Non-pigmented ciliary epithelial cell (primary cell): Measurements from ENCODE around the gene ZFAND2B.
"Not testable (repeated sequence)": the region's sequence is repeated elsewhere in the genome, so short reads cannot be mapped to it uniquely, and the experiment has no call there.

Experiments used
- DNase-seq: peaks from one replicate; pipeline ENCODE4 v3.0.0-alpha.2; 2010; ENCODE audit warnings: low read depth

The ZFAND2B gene

DNA sequence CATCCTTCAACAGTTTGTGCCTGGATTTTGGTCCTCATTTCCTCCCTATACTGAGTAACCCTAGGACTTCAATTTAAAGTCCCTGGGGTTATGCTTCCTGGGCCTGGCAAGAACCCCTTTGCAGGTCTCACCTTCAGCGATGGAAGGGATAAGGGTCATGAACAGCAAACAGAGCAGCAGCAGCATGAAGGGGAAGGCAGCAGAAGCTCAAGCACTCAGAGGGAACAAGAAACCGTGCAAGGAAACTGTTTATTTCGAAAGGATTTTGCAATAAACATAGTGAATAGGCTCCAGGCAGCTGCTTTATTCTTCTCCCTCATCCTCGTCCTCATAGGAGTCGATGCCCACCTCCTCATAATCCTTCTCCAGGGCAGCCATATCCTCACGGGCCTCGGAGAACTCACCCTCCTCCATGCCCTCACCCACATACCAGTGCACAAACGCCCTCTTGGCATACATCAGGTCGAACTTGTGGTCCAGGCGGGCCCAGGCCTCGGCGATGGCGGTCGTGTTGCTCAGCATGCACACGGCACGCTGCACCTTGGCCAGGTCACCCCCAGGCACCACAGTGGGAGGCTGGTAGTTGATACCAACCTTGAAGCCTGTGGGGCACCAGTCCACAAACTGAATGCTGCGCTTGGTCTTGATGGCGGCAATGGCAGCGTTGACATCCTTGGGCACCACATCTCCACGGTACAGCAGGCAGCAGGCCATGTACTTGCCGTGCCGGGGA, 43.6 kb downstream of the ZFAND2B start:
- DNase-seq: no peak

DNA sequence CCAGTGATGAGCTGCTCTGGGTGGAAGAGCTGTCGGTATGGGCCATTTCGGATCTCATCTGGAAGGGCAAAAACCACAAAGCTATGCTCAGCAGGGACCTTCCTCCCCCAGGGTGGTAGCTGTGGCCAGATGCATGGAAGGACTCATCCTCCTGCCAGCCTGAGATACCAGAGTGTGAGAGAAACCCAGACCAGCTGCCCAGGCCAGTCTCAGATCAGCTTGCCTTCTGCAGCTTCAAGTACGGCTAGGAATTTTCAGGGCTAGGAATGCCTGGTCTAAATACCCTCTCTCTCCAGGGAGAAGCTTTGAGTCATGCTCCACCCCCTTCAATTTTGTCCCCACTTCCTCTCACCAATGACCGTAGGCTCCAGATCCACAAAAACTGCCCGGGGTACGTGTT, 45.1 kb downstream of the ZFAND2B start:
- no peak for DNase-seq

DNA sequence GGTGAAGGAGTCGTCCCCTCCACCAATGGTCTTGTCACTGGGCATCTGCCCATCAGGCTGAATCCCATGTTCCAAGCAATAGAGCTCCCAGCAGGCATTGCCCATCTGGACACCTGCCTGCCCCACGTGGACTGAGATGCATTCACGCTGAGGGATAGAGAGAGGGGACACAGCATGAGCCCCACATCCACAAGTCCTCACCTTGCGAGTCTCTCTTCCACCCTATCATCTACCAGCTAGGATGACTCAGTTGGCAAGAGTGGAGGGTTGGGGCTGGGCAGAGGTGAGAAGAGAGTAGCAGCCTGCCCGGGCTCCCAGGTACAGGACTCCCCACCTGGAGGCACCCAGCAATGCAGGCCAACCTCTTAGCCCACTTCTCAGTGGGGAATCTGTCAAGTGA, 45.5 kb downstream of the ZFAND2B start:
- no peak for DNase-seq

DNA sequence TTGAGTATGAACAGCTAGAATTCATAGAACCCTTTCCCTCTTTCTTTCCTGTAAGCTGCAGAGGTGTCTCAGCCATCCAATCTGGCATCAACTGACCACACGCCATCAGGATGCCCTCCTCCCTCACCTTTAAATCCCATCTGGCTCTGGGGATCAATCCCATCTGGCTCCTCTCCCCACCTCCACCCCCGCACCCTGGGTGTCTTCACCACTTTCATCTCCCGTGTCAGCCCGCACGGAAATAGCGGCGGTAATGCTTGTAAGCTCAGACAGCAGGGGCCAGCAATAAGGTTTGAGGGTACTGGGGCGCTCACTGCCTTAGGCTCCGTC, 46.0 kb downstream of the ZFAND2B start:
- no peak for DNase-seq

DNA sequence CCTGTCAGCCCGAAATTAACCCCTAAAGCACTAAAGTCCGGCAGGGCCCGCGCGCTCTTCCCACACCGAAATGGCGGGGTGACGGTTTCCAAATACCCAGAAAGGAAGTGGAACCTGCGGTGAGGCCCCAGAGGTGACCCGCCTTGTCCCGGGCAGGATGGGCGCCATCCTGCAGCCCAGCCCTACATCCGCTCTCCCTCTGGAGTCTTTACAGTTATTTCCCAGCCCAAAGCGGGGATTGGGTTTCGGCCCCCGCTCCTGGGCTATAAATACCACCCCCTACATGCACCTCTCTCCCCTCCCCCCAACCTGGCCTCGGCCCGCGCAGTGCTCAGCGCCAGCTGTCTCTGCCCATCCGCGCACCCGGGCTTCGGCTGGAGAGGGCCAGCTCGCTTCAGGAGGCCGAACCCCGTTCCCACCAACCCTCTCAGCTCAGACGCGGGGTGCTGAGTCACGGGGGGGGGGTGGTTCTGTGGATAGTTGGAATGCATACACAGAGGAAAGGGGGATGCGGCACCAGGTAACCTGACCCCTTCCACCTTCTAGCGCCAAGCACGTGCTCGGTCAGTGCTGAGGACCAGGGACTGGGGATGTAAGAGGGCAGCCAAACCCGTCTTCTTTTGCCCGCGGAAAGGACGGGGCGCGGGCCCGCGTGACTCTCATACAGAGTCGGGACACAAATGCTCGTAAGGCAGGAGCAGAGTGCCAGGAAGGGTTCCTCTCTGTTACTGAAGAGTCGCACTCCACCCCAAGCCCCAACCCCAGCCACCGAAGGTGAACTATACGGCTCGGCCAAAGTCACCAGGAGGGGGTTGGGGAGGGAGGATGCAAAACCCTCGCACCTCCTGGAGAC, 46.5 kb downstream of the ZFAND2B start, which contains the start of gene TUBA4B:
Gene TUBA4B (plus strand): TSS at position 344 of the 853 bp plus-strand sequence. CDS start 165 bp downstream, at position 509.
- DNase-seq: no peak

DNA sequence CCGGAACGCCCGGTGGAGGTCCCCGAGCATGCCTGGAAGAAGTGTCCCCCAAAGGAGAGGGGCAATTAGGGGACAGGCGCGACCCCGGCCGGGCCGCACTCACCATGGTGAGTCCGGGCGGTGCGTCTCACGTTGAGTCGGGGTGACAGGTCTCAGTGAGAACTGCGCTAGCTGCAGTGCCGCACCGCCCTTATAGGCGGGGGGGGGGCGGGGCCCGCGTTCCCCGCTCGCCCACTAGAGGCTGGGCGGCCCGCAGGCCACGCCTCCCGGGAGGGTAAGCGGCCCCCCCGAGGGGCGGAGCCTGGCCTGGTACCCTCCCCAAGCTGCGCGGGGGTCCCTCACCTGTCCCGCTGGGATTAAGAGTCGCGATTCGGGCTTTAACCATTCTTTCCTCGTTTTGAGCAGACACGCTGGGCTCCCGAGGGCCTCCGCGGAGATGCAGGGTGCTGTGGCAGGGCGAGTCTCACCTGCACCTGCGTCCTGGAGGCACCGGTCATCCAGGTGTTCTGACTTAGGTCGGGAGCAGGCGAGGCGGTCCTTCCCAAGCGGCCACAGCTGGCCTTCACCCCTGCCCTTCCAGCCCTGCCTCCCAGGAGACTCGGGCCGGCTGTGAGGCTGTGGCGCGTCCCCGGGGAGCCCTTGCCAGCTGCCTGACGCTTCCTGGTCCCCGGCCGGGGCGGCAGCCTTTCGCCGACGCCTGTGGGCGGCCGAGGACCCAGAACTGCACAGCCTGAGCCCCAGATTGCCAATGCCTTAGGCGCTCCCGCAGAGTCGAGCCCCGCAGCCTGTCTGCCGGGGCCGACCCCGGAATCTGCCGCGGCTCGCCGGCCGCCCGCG, 47.4 kb downstream of the ZFAND2B start, which contains the start of gene TUBA4A:
Gene TUBA4A (minus strand): TSS at position 166 of the 837 bp plus-strand sequence. CDS start 60 bp downstream, at position 106.
- no peak for DNase-seq

DNA sequence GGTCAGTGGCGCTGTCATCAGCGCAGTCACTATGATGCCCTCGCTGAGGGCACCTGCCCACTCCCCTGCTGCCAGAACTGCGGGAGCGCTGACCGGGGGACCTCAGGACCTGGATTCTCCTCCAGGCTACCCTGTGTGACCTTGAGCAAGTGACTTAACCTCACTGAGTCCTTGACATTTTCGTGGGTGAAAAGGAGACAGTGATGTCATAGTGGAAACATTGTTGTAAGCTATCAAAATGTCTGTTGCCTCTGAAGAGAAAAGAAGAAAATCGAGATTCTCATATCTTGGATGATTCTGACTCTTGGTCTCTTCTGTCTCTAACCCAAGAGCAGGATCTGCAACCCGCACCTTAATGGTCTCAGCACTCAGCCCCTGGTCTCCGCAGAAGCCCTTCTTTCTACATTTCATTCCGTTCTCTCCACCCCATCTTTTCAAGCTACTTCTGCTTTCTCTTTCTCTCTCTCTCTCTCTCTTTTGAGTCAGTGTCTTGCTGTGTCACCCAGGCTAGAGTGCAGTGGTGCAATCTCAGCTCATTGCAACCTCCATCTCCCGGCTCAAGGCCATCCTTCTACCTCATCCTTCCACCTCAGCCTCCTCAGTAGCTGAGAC, 48.1 kb downstream of the ZFAND2B start:
- DNase-seq: no peak

DNA sequence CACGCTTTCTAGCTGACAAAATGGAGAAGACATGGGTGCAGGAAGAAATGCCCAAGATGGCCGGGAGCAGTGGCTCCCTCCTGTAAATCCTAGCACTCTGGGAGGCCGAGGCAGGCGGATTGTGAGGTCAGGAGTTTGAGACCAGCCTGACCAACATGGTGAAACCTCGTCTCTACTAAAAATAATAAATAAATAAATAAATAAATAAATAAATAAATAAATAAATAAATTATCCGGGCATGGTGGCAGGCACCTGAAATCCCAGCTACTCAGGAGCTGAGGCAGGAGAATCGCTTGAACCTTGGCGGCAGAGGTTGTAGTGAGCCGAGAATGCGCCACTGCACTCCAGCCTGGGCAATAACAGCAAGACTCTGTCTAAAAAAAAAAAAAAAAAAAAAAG, 52.4 kb downstream of the ZFAND2B start:
- DNase-seq: not testable (repeated sequence)
